HCT116 (cell line): ENCODE measurements around the gene GNPTAB. TPM values are rescaled to one million over a fixed set of nuclear protein-coding genes. Genes with fewer than 3 reads are reported as not detected.
"Not testable (repeated sequence)": the region's sequence is repeated elsewhere in the genome, so short reads cannot be mapped to it uniquely, and the experiment has no call there.

Source experiments
- ATAC-seq: fragments of 200-7000 bp; cut with Tn5 transposase; 2 replicates; pipeline ENCODE4 v1.9.1; 2020; ENCODE audit warnings: mild to moderate bottlenecking, moderate library complexity
- BruUV-seq: library from RNA; stranded (reverse); fragments of 400-500 nt; replicated peaks from 2 replicates; lab custom pipeline; 2021; lab: Mats Ljungman, UMichigan
- CTCF ChIA-PET: fragments of 300-600 bp; sonication (Branson Sonifier 250); formaldehyde crosslinking; loops from one replicate; lab custom pipeline; 2021; ENCODE audit warnings: antibody characterized with exemption; lab: Charles Lee
- POLR2A ChIA-PET: fragments of 300-600, 350-600 bp; sonication (Branson Sonifier 250); formaldehyde crosslinking; loops from one replicate; lab custom pipeline; 2021; ENCODE audit warnings: antibody characterized with exemption; lab: Charles Lee
- RAD21 ChIA-PET, 2 experiments: fragments of 300-600 bp; sonication (Branson Sonifier 250); formaldehyde crosslinking; loops; one replicate each; lab custom pipeline; 2023; ENCODE audit warnings: low total read pairs in 2 of 2; ENCODE audit not compliant: uncharacterized antibody in 2 of 2, unreplicated experiment in 2 of 2, low non-redundant PET in 1 of 2; lab: Charles Lee
- DNase-seq: peaks from one replicate; pipeline ENCODE4 v3.0.0-alpha.2; 2010; ENCODE audit warnings: low read depth, low spot score
- H2AFZ ChIP-seq: fragments of 200-600 bp; shearing (Covaris generic), sonication (generic); 2 replicates; pipeline ENCODE4 v1.6.1; 2017; ENCODE audit warnings: low read depth, mixed run types, mixed read lengths, antibody characterized with exemption, low read length; ENCODE audit not compliant: poor library complexity, severe bottlenecking
- H3K27ac ChIP-seq: 2 replicates; pipeline ENCODE4 v1.5.1; 2012; ENCODE audit warnings: low read depth, low read length
- H3K27me3 ChIP-seq: fragments of 200-600 bp; sonication (generic); 2 replicates; pipeline ENCODE4 v1.6.1; 2016; ENCODE audit warnings: mixed run types, low read length, mixed read lengths; ENCODE audit not compliant: insufficient read depth
- H3K36me3 ChIP-seq, 2 experiments: fragments of 200-500 bp in 1 of 2; fragments of 200-600 bp in 1 of 2; sonication (Bioruptor generic) in 1 of 2; sonication (generic) in 1 of 2; 2 replicates each; pipeline versions ENCODE4 v1.5.1 to v1.6.1; 2014 to 2016; ENCODE audit warnings: low read length in 2 of 2, inconsistent platforms in 1 of 2, mixed read lengths in 1 of 2, mixed run types in 1 of 2; ENCODE audit not compliant: insufficient read depth in 2 of 2, control insufficient read depth in 1 of 2
- H3K4me1 ChIP-seq, 2 experiments: fragments of 200-600 bp in 1 of 2; sonication (generic) in 1 of 2; 2 replicates each; pipeline versions ENCODE4 v1.5.1 to v1.6.1; 2012 to 2017; ENCODE audit warnings: low read length in 2 of 2, inconsistent platforms in 1 of 2, mild to moderate bottlenecking in 1 of 2, mixed read lengths in 1 of 2, mixed run types in 1 of 2, moderate library complexity in 1 of 2; ENCODE audit not compliant: insufficient read depth in 2 of 2, control insufficient read depth in 1 of 2
- H3K4me2 ChIP-seq: fragments of 200-600 bp; sonication (generic); 2 replicates; pipeline ENCODE4 v1.6.1; 2017; ENCODE audit warnings: mixed run types, low read length, mixed read lengths
- H3K4me3 ChIP-seq, 2 experiments: fragments of 200-600 bp in 1 of 2; sonication (generic) in 1 of 2; replicated peaks in 1 of 2; 2 replicates each; pipeline ENCODE4 v1.5.1; 2011 to 2016; ENCODE audit warnings: low read length in 2 of 2, control low read depth in 1 of 2, low read depth in 1 of 2, mild to moderate bottlenecking in 1 of 2, mixed read lengths in 1 of 2, mixed run types in 1 of 2
- H3K79me2 ChIP-seq: fragments of 200-600 bp; sonication (generic); 2 replicates; pipeline ENCODE4 v1.6.1; 2017; ENCODE audit warnings: mild to moderate bottlenecking, mixed run types, low read length, moderate library complexity, mixed read lengths; ENCODE audit not compliant: insufficient read depth
- H3K9ac ChIP-seq: fragments of 200-600 bp; sonication (generic); 2 replicates; pipeline ENCODE4 v1.6.1; 2016; ENCODE audit warnings: low read length, mixed read lengths
- H3K9me2 ChIP-seq: fragments of 200-600 bp; sonication (generic), shearing (Covaris generic); 2 replicates; pipeline ENCODE4 v1.6.1; 2017; ENCODE audit warnings: mixed run types, mild to moderate bottlenecking, moderate library complexity; ENCODE audit not compliant: insufficient read depth
- H3K9me3 ChIP-seq, 2 experiments: fragments of 200-500 bp in 1 of 2; fragments of 200-600 bp in 1 of 2; sonication (Bioruptor generic) in 1 of 2; sonication (generic) in 1 of 2; 2 replicates each; pipeline ENCODE4 v1.6.1; 2014 to 2017; ENCODE audit warnings: low read length in 2 of 2, mixed read lengths in 2 of 2, inconsistent platforms in 1 of 2, low read depth in 1 of 2, mild to moderate bottlenecking in 1 of 2, mixed run types in 1 of 2, moderate library complexity in 1 of 2; ENCODE audit not compliant: control insufficient read depth in 1 of 2, insufficient read depth in 1 of 2
- H4K20me1 ChIP-seq: fragments of 200-600 bp; sonication (generic), shearing (Covaris generic); 2 replicates; pipeline ENCODE4 v1.6.1; 2017; ENCODE audit warnings: mixed run types, mild to moderate bottlenecking, moderate library complexity; ENCODE audit not compliant: insufficient read depth
- EGR1 ChIP-seq: IDR thresholded peaks from 2 replicates; pipeline ENCODE4 v1.6.1; 2012; ENCODE audit warnings: low read depth
- RAD21 ChIP-seq: IDR thresholded peaks from 2 replicates; pipeline ENCODE4 v1.6.1; 2012; ENCODE audit warnings: low read depth, mild to moderate bottlenecking
- REST ChIP-seq: IDR thresholded peaks from 2 replicates; pipeline ENCODE4 v1.6.1; 2012; ENCODE audit warnings: low read depth
- SIN3A ChIP-seq: IDR thresholded peaks from 2 replicates; pipeline ENCODE4 v1.6.1; 2012; ENCODE audit warnings: low read depth
- SP1 ChIP-seq: IDR thresholded peaks from 2 replicates; pipeline ENCODE4 v1.6.1; 2012; ENCODE audit warnings: low read depth
- SRF ChIP-seq: IDR thresholded peaks from 2 replicates; pipeline ENCODE4 v1.6.1; 2012; ENCODE audit warnings: low read depth
- YY1 ChIP-seq: IDR thresholded peaks from 2 replicates; pipeline ENCODE4 v1.6.1; 2011; ENCODE audit warnings: low read length, low read depth, moderate library complexity, mild to moderate bottlenecking; ENCODE audit not compliant: insufficient replicate concordance; ENCODE audit errors: extremely low read depth
- ZNF274 ChIP-seq: fragments of 200-500 bp; sonication (Bioruptor generic); IDR thresholded peaks from 2 replicates; pipeline ENCODE4 v1.6.1; 2014; ENCODE audit warnings: mild to moderate bottlenecking, low read depth, low read length, inconsistent platforms
- intact Hi-C: fragments of 100-400 bp; cut with micrococcal nuclease; formaldehyde crosslinking; loops from 2 replicates; pipeline ENCODE4 v1.10.0; 2022
- total RNA-seq: library from RNA; stranded (reverse); gene quantifications from one replicate; pipeline ENCODE4 v1.2.1, GENCODE V29; 2021; ENCODE audit not compliant: unreplicated experiment
- TF ChIP-seq, protein P1 (sequence below): IDR thresholded peaks from 2 replicates; pipeline ENCODE4 v1.6.1; 2012

GNPTAB gene
- total RNA-seq, 1 experiment from 2014 or later, result 41.4 TPM

DNA sequence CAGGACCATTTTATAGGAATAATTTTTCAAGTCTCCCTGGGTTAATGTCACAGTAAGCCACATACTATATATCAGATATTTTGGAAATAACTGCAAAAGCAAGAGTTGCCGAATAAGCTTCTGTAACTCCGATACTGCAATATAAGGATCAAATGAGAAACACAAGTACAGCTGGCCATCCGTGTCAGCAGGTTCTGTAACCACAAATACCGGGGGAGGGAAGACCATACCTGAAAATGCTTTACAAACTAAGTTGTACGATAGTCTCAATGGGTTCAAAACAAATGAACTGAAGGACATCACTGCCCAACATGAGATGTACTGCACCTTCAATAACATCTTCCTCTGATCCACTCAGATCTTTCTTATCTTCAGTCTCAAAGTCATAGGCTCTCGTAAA lies 93.3 kb downstream of the GNPTAB start:
- no peak for TF ChIP-seq RAD21
- no peak for TF ChIP-seq SP1
- TF ChIP-seq, protein P1, sequence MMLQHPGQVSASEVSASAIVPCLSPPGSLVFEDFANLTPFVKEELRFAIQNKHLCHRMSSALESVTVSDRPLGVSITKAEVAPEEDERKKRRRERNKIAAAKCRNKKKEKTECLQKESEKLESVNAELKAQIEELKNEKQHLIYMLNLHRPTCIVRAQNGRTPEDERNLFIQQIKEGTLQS, result no peak
- TF ChIP-seq YY1, result no peak
- no peak for TF ChIP-seq SIN3A
- no peak for TF ChIP-seq ZNF274
- TF ChIP-seq SRF, result no peak
- no peak for TF ChIP-seq REST
- TF ChIP-seq EGR1, result no peak
- TF ChIP-seq, all 23 proteins: peak for 0
- no TSS peak for BruUV-seq
- no peak overlapping the region for H3K4me3 ChIP-seq
- RAD21 ChIA-PET, result no interaction called here
- intact Hi-C loops, result no loop called here
- DNase-seq, result no peak
- peaks cover 3 to 5% of the 10 kb centered on the region in 2 experiments; a peak in 1 of 4 replicates for H3K36me3 ChIP-seq
- H4K20me1 ChIP-seq, result no peaks in the 10 kb centered on the region
- CTCF ChIA-PET, result no interaction called here
- H3K27me3 ChIP-seq, result no peaks in the 10 kb centered on the region
- H3K27ac ChIP-seq, result no peak overlapping the region
- H3K4me2 ChIP-seq, result no peak overlapping the region
- H3K9me3 ChIP-seq, result no peaks in the 10 kb centered on the region
- no peak overlapping the region for H2AFZ ChIP-seq
- no peak overlapping the region for H3K9ac ChIP-seq
- H3K9me2 ChIP-seq, result no peaks in the 10 kb centered on the region
- no peak for ATAC-seq
- H3K79me2 ChIP-seq, result no peaks in the 10 kb centered on the region
- no peaks in the 10 kb centered on the region for H3K4me1 ChIP-seq
- POLR2A ChIA-PET, result no interaction called here

- POLR2A ChIA-PET, intact Hi-C loops, DNase-seq, CTCF ChIA-PET, H2AFZ ChIP-seq, H3K4me1 ChIP-seq, H3K9me2 ChIP-seq, H3K4me3 ChIP-seq, H3K36me3 ChIP-seq, RAD21 ChIA-PET, H3K79me2 ChIP-seq, H3K9ac ChIP-seq, H3K9me3 ChIP-seq, H3K27me3 ChIP-seq, ATAC-seq, H4K20me1 ChIP-seq, H3K4me2 ChIP-seq, H3K27ac ChIP-seq, BruUV-seq: not testable (repeated sequence)
These were observed 96.3 kb downstream of the GNPTAB start for GRCh38 chr12:101734482-101734881.
